Fibroblast of villous mesenchyme (primary cell): ENCODE measurements around the gene CYP2W1. TPM values are rescaled to one million over a fixed set of nuclear protein-coding genes. Genes with fewer than 3 reads are reported as not detected.
"Not testable (repeated sequence)": the region's sequence is repeated elsewhere in the genome, so short reads cannot be mapped to it uniquely, and the experiment has no call there.

ENCODE experiments used
- DNase-seq: peaks from one replicate; pipeline ENCODE4 v3.0.0-alpha.2; 2010; ENCODE audit warnings: low read depth
- H3K4me3 ChIP-seq: 2 replicates; pipeline ENCODE4 v1.5.1; 2011; ENCODE audit warnings: low read depth, mild to moderate bottlenecking, low read length
- CTCF ChIP-seq: IDR thresholded peaks from 2 replicates; pipeline ENCODE4 v1.5.1; 2012; ENCODE audit warnings: low read depth, mild to moderate bottlenecking, low read length; ENCODE audit not compliant: insufficient read depth
- total RNA-seq: library from RNA; depleted of rRNA; stranded (reverse); fragments of >200 nt; gene quantifications from 2 replicates; pipeline ENCODE4 v1.2.3, GENCODE V29; 2012

Gene CYP2W1
- total RNA-seq, 1 donor, result under 0.01 TPM

- DNase-seq, result no peak
- TF ChIP-seq CTCF, result no peak
- no peak overlapping the region for H3K4me3 ChIP-seq
Measured at GRCh38 chr7:1029637-1030443, 46.9 kb downstream of the CYP2W1 start.

- no peak for TF ChIP-seq CTCF
- DNase-seq, result no peak
- H3K4me3 ChIP-seq, result no peak overlapping the region
Measured at GRCh38 chr7:1030444-1031070, 47.6 kb downstream of the CYP2W1 start.

- TF ChIP-seq CTCF, result no peak
- no peak overlapping the region for H3K4me3 ChIP-seq
- no peak for DNase-seq
Measured at GRCh38 chr7:1031716-1032455, 48.9 kb downstream of the CYP2W1 start.

- H3K4me3 ChIP-seq, result no peak overlapping the region
- DNase-seq, result no peak
- no peak for TF ChIP-seq CTCF
Measured at GRCh38 chr7:1032536-1033181, 49.7 kb downstream of the CYP2W1 start.

- TF ChIP-seq CTCF, result no peak
- H3K4me3 ChIP-seq, result no peak overlapping the region
- no peak for DNase-seq
Measured at GRCh38 chr7:1033546-1034145, 50.7 kb downstream of the CYP2W1 start.

GRCh38 chr7:1034769-1035168 is 51.8 kb downstream of the CYP2W1 start:
- DNase-seq, H3K4me3 ChIP-seq: not testable (repeated sequence)

- DNase-seq, H3K4me3 ChIP-seq: not testable (repeated sequence)
Measured at GRCh38 chr7:1036164-1036928, 53.4 kb downstream of the CYP2W1 start.
